GM12878 (cell line): ENCODE data around the gene VIPR2. TPM values are rescaled to one million over a fixed set of nuclear protein-coding genes. Genes with fewer than 3 reads are reported as not detected.

Experiments
- ATAC-seq: fragments of 200-7000 bp; cut with Tn5 transposase; 3 replicates; pipeline ENCODE4 v1.9.1; 2020; ENCODE audit warnings: mild to moderate bottlenecking, moderate library complexity
- BruUV-seq: library from RNA; stranded (reverse); fragments of 400-500 nt; replicated peaks from 2 replicates; lab custom pipeline; 2021; lab: Mats Ljungman, UMichigan
- CTCF ChIA-PET: fragments of 300-600 bp; sonication (Branson Sonifier 250); formaldehyde crosslinking; extraction: SDS; loops from one replicate; lab custom pipeline; 2021; ENCODE audit warnings: inconsistent platforms; lab: Yijun Ruan, JAX
- POLR2A ChIA-PET: fragments of 350-600 bp; formaldehyde crosslinking; extraction: SDS; loops from one replicate; lab custom pipeline; 2021; ENCODE audit warnings: inconsistent platforms; lab: Charles Lee
- RAD21 ChIA-PET: fragments of 300-600 bp; sonication (Branson Sonifier 250); formaldehyde crosslinking; loops from one replicate; lab custom pipeline; 2023; ENCODE audit warnings: antibody characterized with exemption; ENCODE audit not compliant: unreplicated experiment; lab: Charles Lee
- SMC1A ChIA-PET: fragments of 300-600 bp; sonication (Branson Sonifier 250); formaldehyde crosslinking; loops from one replicate; lab custom pipeline; 2023; ENCODE audit not compliant: unreplicated experiment, uncharacterized antibody; lab: Charles Lee
- DNase-seq: peaks from one replicate; pipeline ENCODE4 v3.0.0-alpha.2; 2011; ENCODE audit warnings: low read depth, low spot score
- FAIRE-seq: peaks from 3 replicates; lab custom pipeline; 2011; peaks lifted over from hg19 to GRCh38; lab: Jason Lieb, UNC
- H2AFZ ChIP-seq: 2 replicates; pipeline ENCODE4 v1.6.0; 2011; ENCODE audit warnings: low read depth, low read length, control low read depth; ENCODE audit not compliant: control insufficient read depth
- H3K27ac ChIP-seq: 2 replicates; pipeline ENCODE4 v1.5.1; 2011; ENCODE audit warnings: control low read depth; ENCODE audit not compliant: control insufficient read depth, insufficient read depth
- H3K27me3 ChIP-seq, 2 experiments: replicated peaks in 1 of 2; 2 replicates each; pipeline versions ENCODE4 v1.6.0 to v1.6.1; 2011; ENCODE audit warnings: low read length in 1 of 2; ENCODE audit not compliant: control insufficient read depth in 2 of 2, insufficient read depth in 2 of 2
- H3K36me3 ChIP-seq, 2 experiments: 2 replicates each; pipeline ENCODE4 v1.5.1; 2011; ENCODE audit warnings: low read length in 1 of 2; ENCODE audit not compliant: control insufficient read depth in 2 of 2, insufficient read depth in 2 of 2
- H3K4me1 ChIP-seq: 2 replicates; pipeline ENCODE4 v1.6.1; 2011; ENCODE audit warnings: mild to moderate bottlenecking, low read length, moderate library complexity, mixed read lengths; ENCODE audit not compliant: control insufficient read depth, insufficient read depth
- H3K4me2 ChIP-seq: 2 replicates; pipeline ENCODE4 v1.6.0; 2011; ENCODE audit warnings: control low read depth; ENCODE audit not compliant: control insufficient read depth, insufficient read depth
- H3K4me3 ChIP-seq: fragments of 200-600 bp; sonication (generic); 2 replicates; pipeline ENCODE4 v1.5.1; 2016
- H3K79me2 ChIP-seq: 2 replicates; pipeline ENCODE4 v1.6.0; 2011; ENCODE audit warnings: low read length; ENCODE audit not compliant: control insufficient read depth, insufficient read depth
- H3K9ac ChIP-seq: 2 replicates; pipeline ENCODE4 v1.8.0; 2011; ENCODE audit warnings: low read length, control low read depth, mixed read lengths; ENCODE audit not compliant: control insufficient read depth, insufficient read depth
- H3K9me3 ChIP-seq: replicated peaks from 3 replicates; pipeline ENCODE4 v1.5.1; 2011; ENCODE audit warnings: mild to moderate bottlenecking, low read length; ENCODE audit not compliant: control insufficient read depth, insufficient read depth
- H4K20me1 ChIP-seq: 2 replicates; pipeline ENCODE4 v1.6.0; 2011; ENCODE audit not compliant: control insufficient read depth, insufficient read depth
- BCL11A ChIP-seq: IDR thresholded peaks from 2 replicates; pipeline ENCODE4 v1.6.1; 2011; ENCODE audit warnings: low read depth, low read length
- BCLAF1 ChIP-seq: fragments of 450-650 bp; IDR thresholded peaks from 2 replicates; pipeline ENCODE4 v1.6.1; 2017; ENCODE audit warnings: antibody characterized with exemption, mild to moderate bottlenecking, moderate library complexity
- ESRRA ChIP-seq: IDR thresholded peaks from 2 replicates; pipeline ENCODE4 v1.6.1; 2012; ENCODE audit warnings: mild to moderate bottlenecking, low read length, improper control_type of control experiment
- FOXM1 ChIP-seq: IDR thresholded peaks from 2 replicates; pipeline ENCODE4 v1.6.1; 2012; ENCODE audit warnings: low read depth, mild to moderate bottlenecking, inconsistent platforms, low read length, moderate library complexity
- KDM1A ChIP-seq: fragments of 200-600 bp; sonication (generic); IDR thresholded peaks from 2 replicates; pipeline ENCODE4 v1.6.1; 2016; ENCODE audit warnings: borderline replicate concordance
- NBN ChIP-seq: fragments of 450-650 bp; IDR thresholded peaks from 2 replicates; pipeline ENCODE4 v1.6.1; 2016
- NFIC ChIP-seq: IDR thresholded peaks from 2 replicates; pipeline ENCODE4 v1.6.1; 2012; ENCODE audit warnings: low read depth, mild to moderate bottlenecking, inconsistent platforms, low read length, moderate library complexity
- SIX5 ChIP-seq: IDR thresholded peaks from 2 replicates; pipeline ENCODE4 v1.6.1; 2011; ENCODE audit warnings: mild to moderate bottlenecking, low read depth, low read length, moderate library complexity; ENCODE audit not compliant: severe bottlenecking
- SMARCA5 ChIP-seq: fragments of 450-650 bp; IDR thresholded peaks from 2 replicates; pipeline ENCODE4 v1.6.1; 2017; ENCODE audit warnings: mild to moderate bottlenecking
- SMC3 ChIP-seq: IDR thresholded peaks from 2 replicates; pipeline ENCODE4 v1.6.1; 2011; ENCODE audit warnings: low read length, improper control_type of control experiment, borderline replicate concordance
- SUPT20H ChIP-seq: IDR thresholded peaks from 2 replicates; pipeline ENCODE4 v1.6.1; 2011; ENCODE audit warnings: low read depth, mild to moderate bottlenecking, low read length, moderate library complexity, borderline replicate concordance; ENCODE audit not compliant: control insufficient read depth
- ZNF24 ChIP-seq: fragments of 450-650 bp; IDR thresholded peaks from 2 replicates; pipeline ENCODE4 v1.6.1; 2017; ENCODE audit warnings: antibody characterized with exemption, mild to moderate bottlenecking
- WGBS: methylation state at CpG from one replicate; pipeline ENCODE4 v1.1.6; 2016; ENCODE audit warnings: low lambda C conversion rate; ENCODE audit not compliant: insufficient replicate concordance, insufficient coverage; ENCODE audit errors: missing lambda C conversion rate; 5-methylcytosine and 5-hydroxymethylcytosine counted together
- in situ Hi-C: fragments of 300-500 bp; cut with MboI; formaldehyde crosslinking; loops from 9 replicates; pipeline ENCODE4 v1.14.3; 2018; ENCODE audit warnings: mixed read lengths
- intact Hi-C: fragments of 100-400 bp; cut with micrococcal nuclease; formaldehyde crosslinking; loops from one replicate; pipeline ENCODE4 v1.14.2; 2022; ENCODE audit not compliant: unreplicated experiment
- polyA plus RNA-seq, 11 experiments: library from polyadenylated mRNA; depleted of rRNA in 4 of 11; unstranded in 6 of 11; stranded (reverse) in 5 of 11; fragments of >200 nt; fragmentation: Nextera tagmentation in 4 of 11; fragmentation: Illumina TruSeq in 1 of 11; extraction: Ambion mirVana in 4 of 11; extraction: Trizol in 1 of 11; gene quantifications; 1 replicate in 1 of 11; 2 replicates in 10 of 11; pipeline versions ENCODE4 v1.2.1 to v1.2.3, GENCODE V29; 2011 to 2016; ENCODE audit warnings: inconsistent platforms in 2 of 11, missing spikeins in 2 of 11, low read depth in 1 of 11
- total RNA-seq, 4 experiments: library from RNA; depleted of rRNA in 3 of 4; stranded (reverse); fragments of >200 nt in 3 of 4; fragmentation: Illumina TruSeq in 1 of 4; extraction: Trizol in 1 of 4; gene quantifications; 2 replicates each; pipeline versions ENCODE4 v1.2.1 to v1.2.3, GENCODE V29; 2013 to 2021

Gene VIPR2
- total and polyA plus RNA-seq, 10 of the 15 experiments (the other 5 are each of a cell fraction or from before 2014, with no cell fraction given): not detected

DNA sequence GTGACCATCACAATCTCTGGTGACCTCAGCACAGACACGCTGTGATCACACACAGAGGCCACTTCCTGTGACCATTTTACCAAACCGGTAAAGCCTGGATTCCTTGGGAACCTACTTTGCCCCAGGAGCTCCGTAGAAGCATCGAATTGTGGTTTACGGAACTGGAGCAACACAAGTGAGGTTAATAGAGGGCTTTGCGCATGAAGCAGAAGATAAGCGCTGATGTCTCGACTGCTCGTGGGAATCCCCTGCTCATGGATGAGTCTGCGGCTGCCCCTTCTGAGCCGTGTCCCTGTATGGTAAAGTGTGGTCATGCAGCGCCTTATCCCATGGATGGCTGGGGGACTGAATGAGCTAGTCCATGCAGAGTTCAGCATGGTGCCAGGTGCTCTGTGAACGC, 53.6 kb downstream of the VIPR2 start:
- Histone ChIP-seq H3K4me2 (no peak overlapping the region), H3K4me1 (no peaks in the 10 kb centered on the region), H3K36me3 (no peaks in the 10 kb centered on the region), H3K27me3 (no peaks in the 10 kb centered on the region), H3K4me3 (no peak overlapping the region), H4K20me1 (no peaks in the 10 kb centered on the region), H3K27ac (no peak overlapping the region), H3K9ac (no peak overlapping the region), H3K9me3 (no peaks in the 10 kb centered on the region; the same call in 2 of the 3 replicates), H2AFZ (no peak overlapping the region), H3K79me2 (no peaks in the 10 kb centered on the region)
- TF ChIP-seq NBN: no peak
- TF ChIP-seq BCLAF1: no peak
- no peak for TF ChIP-seq BCL11A
- no peak for TF ChIP-seq NFIC
- TF ChIP-seq SMC3: no peak
- TF ChIP-seq SUPT20H: no peak
- no peak for TF ChIP-seq ZNF24
- TF ChIP-seq SIX5: no peak
- TF ChIP-seq ESRRA: no peak
- no peak for TF ChIP-seq KDM1A
- no peak for TF ChIP-seq FOXM1
- no peak for TF ChIP-seq SMARCA5
- ChIA-PET CTCF (no interaction called here), RAD21 (no interaction called here), SMC1A (no interaction called here), POLR2A (no interaction called here)
- FAIRE-seq: no peak
- ATAC-seq: no peak
- DNase-seq: no peak
- intact Hi-C loops: no loop called here
- WGBS: 62% methylated on average over 13 of the region's 13 CpGs
- no TSS peak for BruUV-seq
- in situ Hi-C loops: no loop called here
